GM21529 (cell line): Measurements from ENCODE around the gene LRRC4B.

Source experiments
- ATAC-seq: cut with Tn5 transposase; IDR thresholded peaks from one replicate; pipeline ENCODE4 v1.9.1; 2021; ENCODE audit not compliant: unreplicated experiment

The LRRC4B gene

DNA sequence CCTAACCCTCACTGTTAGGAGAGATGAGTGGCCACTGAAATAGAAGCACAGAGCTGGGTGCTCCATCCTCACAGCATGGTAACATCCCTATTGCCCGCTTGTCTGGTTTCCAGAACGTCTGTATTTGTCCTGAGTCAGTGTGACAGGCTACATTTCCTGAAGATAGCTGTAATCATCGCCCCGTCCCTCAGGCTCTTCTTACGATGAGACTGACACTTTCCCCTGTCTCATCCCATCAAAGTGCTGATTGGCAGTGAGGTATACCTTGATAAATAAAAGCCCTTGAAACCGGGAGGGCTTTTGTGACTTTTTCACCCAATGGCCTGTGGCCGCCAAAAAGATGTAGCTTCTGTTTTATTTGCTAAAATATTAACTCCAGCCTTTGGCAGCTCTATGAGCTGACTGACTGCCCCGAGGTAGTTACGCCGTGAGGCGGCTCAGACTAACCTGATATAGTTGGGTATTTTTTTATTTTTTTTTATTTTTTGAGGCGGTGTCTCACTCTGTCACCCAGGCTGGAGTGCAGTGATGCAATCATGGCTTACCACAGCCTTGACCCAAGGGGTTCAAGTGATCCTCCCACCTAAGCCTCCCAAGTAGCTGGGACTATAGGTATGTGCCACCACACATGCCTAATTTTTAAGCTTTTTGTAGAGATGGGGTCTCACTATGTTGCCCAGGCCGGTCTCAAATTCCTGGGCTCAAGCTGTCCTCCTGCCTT, 5.7 kb upstream of the LRRC4B start:
- ATAC-seq, result no peak

DNA sequence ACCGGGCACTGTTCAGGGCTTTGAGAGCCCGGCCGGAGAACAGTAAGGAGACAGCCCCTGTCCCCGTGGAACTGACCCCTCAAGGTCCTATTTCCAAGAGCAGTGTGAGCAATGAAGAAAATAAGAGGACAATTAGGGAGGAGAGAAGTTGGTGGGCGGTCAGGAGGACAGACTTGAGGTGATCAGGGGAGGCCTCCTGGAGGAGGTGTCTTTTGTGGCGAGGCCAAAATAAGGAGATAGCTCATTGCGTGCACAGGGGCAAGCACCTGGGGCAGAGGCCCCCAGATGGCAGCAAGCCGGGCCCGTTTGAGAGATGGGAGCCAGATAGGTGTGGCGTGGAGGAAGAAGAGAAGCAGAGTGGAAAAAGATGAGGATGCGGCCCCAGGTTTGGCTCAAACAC, 2.8 kb upstream of the LRRC4B start:
- ATAC-seq, result no peak

DNA sequence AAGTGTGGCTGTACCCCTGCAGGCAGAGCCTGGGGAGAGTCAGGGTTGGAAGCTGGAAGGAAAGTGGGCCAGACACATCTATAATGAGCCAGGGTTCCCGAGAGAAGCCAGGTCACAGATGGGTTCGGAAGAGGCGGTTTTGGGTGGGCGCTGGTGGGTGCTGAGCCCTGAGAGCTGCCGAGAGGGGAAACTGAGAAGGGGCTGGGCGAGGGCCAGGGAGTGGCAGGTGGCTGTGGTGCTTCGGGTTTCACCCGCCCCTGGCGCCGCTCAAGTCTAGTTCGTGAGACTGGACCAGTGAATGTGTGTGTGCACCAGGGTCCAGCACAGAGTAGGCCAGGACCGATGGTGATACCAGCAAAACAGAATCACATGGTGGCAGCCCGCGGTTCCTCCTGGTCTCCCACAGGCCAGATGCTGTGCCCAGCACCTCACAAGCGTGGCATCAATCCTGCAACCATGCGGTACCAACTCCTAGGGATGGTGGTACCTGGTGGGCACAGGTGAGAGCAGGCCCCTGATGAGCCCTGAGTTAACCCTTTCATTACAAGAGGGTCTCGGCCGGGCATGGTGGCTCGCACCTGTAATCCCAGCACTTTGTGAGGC, 1.8 kb upstream of the LRRC4B start:
- no peak for ATAC-seq

DNA sequence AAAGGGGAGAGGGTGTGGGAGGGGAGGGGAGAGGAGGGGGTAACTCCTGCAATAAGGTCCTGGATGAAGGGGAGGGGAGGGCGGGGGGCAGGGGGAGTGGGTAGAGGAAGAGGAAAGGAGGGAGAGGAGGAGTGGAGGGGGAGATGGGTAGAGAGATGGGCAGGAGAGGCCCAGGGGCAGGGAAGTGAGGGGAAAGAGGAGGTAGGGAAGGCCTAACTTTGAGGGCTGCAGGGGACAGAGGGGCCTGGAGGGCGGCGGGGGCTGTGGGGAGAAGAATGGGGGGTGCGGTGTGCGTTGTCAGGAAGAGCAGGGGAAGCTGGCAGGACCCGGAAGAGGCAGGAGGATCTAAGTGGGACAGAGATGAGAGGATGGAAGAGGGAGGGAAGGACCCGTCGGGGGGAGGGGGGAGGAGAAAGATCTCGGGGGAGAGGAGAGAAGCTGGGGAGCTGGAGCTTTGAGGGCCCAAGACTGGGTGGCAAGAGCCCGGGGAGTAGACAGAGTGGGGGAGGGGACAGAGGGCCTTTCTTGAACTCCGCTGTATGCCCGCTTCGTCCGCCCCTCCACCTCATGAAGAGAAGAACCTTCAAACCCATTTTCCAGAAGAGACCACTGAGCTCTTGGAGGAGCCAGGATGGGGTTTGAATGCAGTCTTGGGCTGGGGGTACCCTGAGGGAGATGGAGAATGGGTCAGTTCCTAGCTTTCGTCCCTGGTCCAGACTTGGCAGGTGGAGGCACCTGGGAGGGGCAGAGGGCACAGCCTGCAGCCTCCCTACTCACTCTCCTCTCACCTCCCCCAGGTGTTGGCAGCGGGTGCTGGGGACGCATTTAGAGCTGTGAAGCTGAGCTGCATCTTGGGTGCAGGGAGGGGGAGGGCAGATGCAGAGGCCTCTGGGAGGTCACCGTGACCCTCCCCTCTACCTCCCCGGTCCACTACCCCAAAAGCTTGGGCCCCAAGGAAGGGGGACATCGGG, 778 bp upstream of the LRRC4B start:
- no peak for ATAC-seq

DNA sequence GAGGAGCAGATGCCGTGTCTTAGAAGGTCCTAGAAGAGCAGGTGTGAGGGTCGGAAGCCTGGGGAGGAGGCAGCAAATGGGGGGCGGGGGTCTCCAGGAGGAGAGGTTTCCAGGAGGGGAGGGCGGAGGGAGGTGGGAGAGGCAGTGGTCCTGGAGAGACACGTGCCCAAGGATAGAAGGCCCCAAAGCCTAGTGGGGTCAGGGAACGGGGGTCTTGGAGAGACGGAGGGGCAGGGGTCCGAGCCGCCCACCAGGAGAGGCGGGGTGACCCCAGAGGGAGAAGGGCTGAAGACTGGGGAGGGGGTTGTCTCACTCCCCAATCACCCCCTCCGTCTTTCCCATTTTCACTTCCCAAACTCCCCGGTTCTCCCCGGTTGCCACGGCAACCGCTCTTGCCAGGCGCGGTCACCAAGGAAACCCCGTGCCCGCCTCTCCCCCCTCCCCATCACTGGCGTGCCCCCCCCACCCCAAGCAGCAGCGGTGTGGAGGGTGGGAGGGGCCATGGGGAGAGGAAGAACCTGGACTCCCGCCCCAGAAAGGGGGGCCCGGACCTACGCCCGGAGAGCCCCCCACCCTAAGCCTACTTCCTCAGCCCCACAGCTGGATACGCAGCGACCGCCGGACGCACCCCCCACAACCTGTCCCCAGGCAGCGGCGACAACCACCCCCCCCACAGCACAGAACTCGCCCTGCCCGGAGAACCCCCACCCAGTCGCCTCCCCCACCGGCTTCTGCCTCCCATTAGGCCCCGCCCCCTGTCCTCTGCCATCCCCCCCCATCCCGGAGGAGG, 988 bp downstream of the LRRC4B start:
- no peak for ATAC-seq

DNA sequence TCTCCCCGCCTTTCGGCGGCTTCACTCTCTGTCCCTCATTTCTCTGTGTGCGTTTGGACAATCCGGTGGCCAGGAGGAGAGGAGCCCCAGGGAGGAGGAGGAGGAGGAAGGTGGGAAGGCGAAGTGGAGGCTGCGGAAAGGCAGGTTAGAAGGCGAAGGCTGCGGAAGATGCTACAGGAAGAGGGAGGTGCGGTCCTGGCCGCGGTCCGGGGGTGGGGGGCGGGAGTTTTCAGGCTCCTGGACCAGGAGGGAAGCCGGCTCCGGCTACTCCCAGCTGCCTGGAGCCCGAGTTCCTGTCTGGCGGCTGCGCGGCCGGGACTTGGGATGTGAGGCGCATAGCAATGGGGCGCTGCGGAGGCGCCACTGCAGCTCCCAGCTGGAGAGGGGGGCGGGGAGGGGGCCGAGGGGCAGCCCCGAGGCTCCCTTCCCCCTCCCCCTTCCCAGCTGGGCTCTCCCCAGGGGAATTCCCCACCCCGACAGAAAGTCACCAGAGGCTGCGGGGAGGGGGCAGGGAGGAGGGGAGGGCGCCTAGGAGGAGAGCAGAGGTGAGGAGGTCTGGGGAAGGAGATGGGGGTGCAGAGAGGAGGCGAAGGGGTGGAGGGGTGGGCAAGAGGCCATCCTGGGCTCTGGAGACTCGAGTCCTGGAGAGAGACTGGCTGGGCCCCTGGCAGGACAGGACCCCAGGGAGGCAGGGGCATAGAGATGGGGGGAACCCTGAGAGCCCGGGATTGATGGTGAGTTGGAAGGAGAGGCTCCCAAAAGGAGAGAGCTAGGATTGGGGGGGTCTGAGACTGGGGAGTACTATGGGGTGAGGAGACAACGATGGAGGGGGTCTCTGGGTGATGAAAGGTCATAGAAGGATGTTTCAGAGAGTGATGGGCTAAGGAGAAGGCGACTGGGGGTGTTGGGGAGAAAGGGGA, 2.0 kb downstream of the LRRC4B start:
- ATAC-seq, result no peak

DNA sequence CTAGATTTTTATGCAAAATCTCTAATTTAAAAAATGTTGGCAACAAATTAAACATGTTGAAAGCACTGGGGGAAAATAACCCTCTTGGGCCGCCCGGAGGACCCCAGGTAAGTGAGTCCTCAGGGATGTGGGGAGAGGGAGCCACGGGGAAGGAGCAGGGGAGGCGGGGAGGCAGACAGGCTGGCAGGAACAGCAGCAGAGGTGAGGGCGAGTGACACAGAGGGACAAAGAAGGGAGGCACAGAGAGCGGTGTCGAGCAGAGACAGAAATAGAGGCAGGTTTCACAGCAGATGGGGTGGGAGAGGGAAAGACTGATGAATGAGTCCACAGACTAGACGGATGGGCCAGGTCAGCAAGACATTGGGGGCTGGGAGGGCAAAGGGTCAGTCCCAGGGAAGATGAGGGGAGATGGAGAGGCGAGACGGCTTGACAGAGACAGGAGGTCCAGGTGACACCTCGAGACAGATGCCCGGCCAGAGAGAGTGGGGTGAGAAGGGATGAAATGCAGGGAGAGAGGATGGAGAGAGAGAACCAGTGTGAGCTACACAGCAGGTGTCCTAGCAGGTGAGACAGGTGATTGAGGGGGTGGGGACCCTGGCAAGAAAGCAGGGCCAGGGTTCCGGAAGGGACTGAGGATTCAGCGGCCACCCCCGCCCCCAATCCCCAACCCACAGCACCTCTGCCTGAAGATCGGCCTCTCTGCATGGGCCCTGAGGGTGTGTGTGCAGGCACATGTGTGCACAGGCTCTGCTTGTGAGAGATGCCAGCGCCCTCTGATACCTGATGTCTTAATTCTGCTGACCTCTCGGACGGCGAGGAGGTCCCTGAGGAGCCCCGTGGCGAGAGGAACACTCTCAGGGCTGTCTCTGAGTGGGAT, 3.8 kb downstream of the LRRC4B start:
- ATAC-seq, result no peak

DNA sequence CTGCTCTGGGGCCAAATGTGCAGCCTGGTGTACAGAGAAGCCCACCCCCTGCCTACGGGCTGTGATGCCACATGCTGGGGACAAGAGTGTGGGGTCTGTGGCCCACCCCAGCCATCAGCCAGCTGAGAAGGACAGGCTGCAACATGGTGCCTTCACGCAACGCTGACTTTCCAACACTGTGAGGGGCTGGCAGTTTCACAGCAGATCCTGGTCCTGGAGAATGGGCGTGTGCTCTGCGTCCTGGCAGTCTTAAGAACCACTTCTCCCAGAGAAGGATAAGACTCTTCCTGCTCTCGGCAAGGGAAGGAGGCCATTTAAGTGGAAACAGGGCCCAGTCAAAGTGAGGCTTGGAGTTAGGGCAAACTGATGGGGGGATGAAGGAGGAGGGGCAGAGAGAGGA, 4.6 kb downstream of the LRRC4B start:
- ATAC-seq, result no peak

DNA sequence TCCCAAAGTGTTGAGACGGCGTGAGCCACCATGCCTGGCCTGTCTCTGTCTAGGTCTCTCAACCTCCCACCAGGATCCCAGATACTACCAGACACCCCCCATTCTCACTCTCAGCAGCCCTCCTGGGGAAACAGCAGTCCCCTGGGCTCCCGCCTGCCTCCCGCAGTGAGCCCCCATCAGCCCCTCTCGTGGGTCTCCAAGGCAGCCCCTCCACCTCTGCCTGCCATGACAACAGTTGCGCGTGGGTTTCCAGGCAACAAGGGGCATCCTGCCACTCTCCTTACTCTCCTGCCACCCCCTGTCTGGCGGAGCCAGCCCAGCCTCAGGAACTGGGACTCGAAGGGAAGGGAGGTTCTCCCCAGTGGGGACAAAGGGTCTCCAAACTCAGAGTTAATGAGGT, 5.2 kb downstream of the LRRC4B start:
- ATAC-seq, result no peak

DNA sequence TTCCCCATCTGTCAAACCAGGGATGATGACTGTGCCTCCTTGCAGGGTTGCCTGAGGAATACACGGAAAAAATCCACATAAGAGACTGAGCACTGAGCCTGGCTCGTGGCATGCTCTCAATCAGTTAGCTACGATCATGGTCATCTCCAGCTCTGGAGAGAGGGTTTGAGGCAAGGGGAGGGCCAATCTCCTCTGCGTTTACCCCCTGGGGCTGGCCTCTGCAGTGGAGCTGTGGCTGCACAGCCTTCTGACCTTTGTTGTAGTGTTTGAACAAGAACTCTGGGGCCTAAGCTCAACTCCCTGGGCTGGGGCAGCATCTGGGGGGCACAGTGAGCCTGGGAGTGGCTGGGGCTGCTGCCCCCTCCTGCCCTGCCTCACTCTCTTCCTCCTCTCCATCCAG, 5.9 kb downstream of the LRRC4B start:
- no peak for ATAC-seq

DNA sequence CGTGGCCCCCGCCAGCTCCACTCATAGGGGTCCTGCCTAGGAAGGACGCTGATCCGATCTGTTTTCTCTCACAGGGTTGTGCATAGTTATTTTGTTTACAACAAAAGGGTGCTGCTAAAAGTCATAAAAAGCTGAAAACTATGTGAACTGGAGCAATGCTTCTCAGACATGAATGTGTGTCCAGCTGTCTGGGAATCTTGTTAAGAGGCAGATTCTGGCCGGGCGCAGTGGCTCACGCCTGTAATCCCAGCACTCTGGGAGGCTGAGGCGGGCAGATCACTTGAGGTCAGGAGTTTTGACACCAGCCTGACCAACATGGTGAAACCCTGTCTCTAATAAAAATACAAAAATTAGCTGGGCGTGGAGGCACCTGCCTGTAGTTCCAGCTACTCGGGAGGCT, 8.6 kb downstream of the LRRC4B start:
- no peak for ATAC-seq

DNA sequence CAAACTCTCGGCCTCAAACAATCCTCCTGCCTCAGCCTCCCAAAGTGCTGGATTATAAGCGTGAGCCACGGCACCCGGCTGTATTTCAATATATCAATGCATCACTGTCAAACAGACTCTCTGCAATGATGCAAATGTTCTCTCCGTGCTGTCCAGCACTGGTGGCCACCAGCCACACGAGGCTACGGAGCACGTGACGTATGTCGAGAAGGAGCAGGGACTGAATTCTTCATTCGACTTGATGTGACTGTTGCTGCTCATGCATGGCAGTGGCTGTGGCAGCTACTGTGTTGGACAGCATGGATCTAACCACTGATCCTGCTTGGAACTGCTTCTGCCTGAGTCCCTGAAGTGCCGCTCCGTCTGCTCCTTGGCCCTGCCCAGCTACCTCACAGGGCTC, 9.8 kb downstream of the LRRC4B start:
- ATAC-seq, result no peak

DNA sequence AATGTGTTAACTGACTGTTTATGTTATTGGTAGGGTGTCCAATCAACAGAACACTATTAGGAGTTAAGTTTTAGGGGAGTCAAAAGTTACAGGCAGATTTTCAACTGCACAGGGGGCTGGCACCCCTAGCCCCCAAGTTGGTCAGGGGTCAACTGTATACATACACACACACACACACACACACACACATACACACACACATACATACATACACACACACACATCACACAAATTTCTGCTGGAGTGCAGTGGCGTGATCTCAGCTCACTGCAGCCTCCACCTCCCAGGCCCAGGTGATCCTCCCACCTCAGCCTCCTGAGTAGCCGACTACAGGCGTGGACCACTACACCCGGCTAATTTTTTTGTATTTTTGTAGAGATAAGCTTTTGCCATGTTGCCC, 10.2 kb downstream of the LRRC4B start:
- no peak for ATAC-seq

DNA sequence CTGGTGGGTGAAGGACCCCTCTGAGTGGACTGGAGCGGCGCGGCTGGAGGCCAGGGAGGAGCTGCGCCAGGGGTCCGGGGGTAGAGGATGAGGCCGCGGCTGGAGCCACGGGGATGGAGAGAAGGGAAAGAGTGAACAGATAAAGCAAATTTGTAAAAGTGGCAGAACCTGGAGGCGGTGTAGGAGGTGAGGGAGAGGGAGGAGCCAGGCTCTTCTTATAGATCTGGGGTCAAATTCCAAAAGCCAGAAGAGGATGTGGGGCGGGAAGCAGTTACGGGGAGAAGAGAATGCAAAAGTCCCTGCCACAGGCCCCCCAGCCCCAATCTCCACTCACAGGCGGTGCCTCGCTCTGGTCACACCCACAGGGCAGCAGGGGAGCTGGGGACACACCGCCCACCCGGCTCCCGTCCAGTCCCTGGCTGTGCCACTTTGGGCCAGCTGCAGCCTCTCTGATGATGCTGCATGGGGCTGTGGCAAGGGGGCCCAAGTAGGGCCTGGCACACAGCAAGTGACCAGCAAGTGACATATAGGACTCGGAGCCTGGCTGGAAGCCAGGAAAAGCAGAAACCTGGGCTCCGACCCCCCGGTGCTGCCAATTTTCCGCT, 11.1 kb downstream of the LRRC4B start:
- ATAC-seq, result no peak

DNA sequence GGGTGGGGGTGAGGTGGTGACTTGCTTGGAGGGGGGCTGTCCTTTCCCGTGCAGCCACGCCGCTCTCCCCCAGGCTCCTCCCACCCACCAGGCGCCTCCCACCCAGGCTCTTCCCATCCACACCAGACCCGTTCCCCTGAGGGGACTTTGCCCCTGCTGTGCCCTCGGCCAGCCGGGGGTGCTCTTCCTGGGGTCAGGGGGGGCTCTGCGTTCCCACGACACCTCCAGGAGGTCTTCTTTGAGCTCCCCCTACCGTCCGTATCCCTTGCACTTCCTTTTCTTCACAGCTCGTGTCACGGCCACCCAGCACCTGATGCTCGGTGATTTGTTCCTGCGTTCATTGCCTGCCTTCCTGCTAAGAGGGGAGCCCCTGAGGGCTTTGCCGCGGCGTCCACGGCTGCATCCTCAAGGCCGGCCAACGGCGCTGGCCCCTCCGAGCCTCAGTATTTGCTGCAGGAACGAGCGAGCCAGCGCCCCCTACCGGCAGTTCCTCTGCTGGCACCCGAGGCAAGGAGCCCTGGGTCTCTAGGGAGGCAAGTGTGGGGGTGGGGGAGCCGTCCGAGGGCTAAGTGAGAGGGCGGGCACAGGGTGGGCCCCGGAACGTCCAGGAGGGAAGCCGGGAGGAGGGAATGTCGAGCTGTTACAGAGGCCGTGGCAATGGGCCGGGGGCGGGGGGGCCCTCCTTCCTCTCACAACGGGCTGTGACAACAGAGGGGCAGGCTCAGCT, 11.8 kb downstream of the LRRC4B start:
- no peak for ATAC-seq

DNA sequence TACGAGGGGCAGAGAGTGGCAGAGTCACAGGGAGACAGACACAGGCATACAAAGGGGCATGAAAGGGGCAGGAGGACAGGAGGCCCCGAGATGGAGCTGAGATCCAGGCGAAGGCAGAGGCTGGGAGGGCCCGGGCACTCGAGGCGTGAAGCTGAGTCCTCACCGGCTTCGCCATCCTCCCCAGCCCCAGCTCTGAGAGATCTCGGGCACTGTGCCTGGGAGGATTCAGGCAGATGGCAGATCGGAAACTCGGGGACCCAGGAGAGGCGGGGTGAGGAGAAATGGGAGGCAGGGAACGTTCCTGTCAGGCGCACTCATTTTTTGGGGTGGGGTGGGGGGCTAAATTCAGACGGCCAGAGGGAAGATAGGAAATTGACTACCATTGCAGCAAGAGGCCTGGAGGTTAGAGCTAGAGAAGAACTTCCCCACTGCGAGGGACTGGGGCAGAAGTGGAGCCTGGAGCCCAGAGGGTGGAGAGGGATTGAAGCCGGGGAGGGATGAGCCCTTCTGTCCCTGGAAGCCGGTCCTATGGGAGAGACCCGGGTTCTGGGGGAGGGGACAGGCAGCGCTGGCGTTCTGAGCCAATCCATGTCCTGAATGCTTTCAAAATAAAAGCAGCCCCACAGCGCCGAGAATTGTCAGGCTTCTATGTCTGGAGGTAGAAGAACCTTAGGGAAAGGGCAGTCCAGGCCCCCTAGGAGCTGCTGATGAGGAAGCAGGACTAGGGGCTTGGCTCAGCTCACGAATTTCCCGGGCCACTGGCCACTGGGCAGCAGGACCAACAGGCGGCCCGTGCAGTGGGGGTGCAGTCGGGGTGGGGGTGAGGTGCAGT, 12.6 kb downstream of the LRRC4B start:
- no peak for ATAC-seq

DNA sequence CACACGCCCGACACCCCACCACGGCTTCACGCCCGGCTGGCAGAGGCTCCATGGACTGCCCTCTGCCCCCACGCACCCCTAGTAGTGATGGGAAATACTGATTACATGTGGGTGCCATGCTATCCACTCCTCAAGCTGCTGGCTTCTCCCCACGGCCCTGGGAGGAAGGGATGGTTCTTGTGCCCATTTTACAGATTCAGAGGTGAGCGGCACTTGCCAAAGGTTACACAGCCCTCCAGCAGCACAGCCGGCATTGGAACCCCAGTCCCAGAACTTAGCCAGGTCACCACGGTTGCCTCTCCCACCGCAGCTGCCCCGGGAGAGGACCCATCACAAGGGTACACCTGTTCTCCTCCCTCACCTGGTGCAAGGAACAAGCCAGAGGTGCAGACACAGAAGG, 13.2 kb downstream of the LRRC4B start:
- no peak for ATAC-seq
